Subcutaneous abdominal adipose tissue (tissue), 5 donors: Measurements from ENCODE around the gene CORIN.
"Not testable (repeated sequence)": the region's sequence is repeated elsewhere in the genome, so short reads cannot be mapped to it uniquely, and the experiment has no call there.

Experiments
- H3K27ac ChIP-seq: one replicate; pipeline ENCODE4 v1.7.0; 2013; ENCODE audit warnings: low read depth, mild to moderate bottlenecking, inconsistent platforms, low read length, moderate library complexity
- H3K27me3 ChIP-seq, 5 donors: one replicate each; pipeline ENCODE4 v1.7.0; 2013; ENCODE audit warnings: low read length in 5 of 5, inconsistent platforms in 1 of 5; ENCODE audit not compliant: control insufficient read depth in 5 of 5, insufficient read depth in 4 of 5
- H3K36me3 ChIP-seq, 5 donors: one replicate each; pipeline ENCODE4 v1.7.0; 2013; ENCODE audit warnings: low read length in 5 of 5; ENCODE audit not compliant: control insufficient read depth in 5 of 5, insufficient read depth in 5 of 5
- H3K4me1 ChIP-seq, 5 donors: one replicate each; pipeline ENCODE4 v1.7.0; 2013; ENCODE audit warnings: low read length in 5 of 5, mild to moderate bottlenecking in 3 of 5, moderate library complexity in 1 of 5; ENCODE audit not compliant: control insufficient read depth in 5 of 5, insufficient read depth in 5 of 5
- H3K4me3 ChIP-seq, 5 donors: one replicate each; pipeline ENCODE4 v1.7.0; 2013; ENCODE audit warnings: low read length in 5 of 5, low read depth in 1 of 5
- H3K9ac ChIP-seq, 5 donors: one replicate each; pipeline ENCODE4 v1.7.0; 2013; ENCODE audit warnings: low read length in 5 of 5, mild to moderate bottlenecking in 4 of 5, moderate library complexity in 3 of 5
- H3K9me3 ChIP-seq, 5 donors: one replicate each; pipeline ENCODE4 v1.7.0; 2013; ENCODE audit warnings: low read length in 5 of 5; ENCODE audit not compliant: control insufficient read depth in 5 of 5
- donor health status: healthy.
- donor health status: healthy.
- donor health status: healthy.
- donor health status: healthy.
- donor health status: healthy.

The CORIN gene

DNA sequence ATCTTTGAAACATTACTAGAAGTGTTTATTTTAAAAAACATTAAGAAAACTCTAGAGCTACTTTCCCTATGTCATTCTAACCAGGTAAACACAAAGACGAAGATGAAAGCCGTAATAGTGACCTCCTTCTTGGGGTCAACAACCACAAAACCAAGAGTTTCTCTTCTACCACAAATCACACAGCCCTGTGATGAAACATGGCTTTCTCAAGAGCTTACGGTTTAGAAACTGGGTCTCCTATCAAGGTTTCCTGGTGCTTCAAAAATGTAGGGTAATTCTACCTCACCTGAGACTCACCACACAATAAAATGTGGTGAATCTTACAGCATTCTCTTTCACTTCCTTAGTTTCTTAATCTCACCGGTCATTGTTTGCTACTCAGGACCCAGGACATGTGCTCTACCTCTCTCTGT, 50.9 kb downstream of the CORIN start:
- Histone ChIP-seq H3K27ac (no peak overlapping the region), H3K9me3 (no peaks in the 10 kb centered on the region), H3K4me1 (no peaks in the 10 kb centered on the region), H3K9ac (no peak overlapping the region), H3K36me3 (no peaks in the 10 kb centered on the region), H3K4me3 (no peak overlapping the region), H3K27me3 (no peaks in the 10 kb centered on the region)

DNA sequence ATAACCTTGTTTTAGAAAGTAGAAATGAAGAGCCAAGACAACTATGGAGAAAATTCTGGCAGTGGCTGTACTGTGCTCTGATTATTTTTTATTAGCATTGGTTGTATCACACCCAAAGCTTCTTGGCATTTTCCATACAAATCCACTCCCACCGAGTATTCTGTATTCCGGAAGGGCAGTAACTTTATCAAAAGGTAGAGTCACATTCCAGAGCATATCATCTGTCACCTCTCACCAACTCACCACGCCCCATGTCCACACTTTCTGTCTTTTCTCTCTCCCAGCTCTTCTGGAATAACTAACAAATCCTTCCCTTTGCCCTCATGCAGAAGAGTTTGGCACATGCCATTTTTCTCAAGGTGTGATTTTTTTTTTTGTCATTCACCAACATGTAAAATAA, 52.7 kb downstream of the CORIN start:
- Histone ChIP-seq H3K4me1 (no peaks in the 10 kb centered on the region), H3K9me3 (peaks cover 0 to 2% (median 0%) of the 10 kb centered on the region in 5 donors), H3K36me3 (no peaks in the 10 kb centered on the region), H3K4me3 (no peak overlapping the region), H3K27ac (no peak overlapping the region), H3K27me3 (no peaks in the 10 kb centered on the region), H3K9ac (no peak overlapping the region)

GRCh38 chr4:47784222-47784621, 53.6 kb downstream of the CORIN start:
- Histone ChIP-seq H3K27me3 (no peaks in the 10 kb centered on the region), H3K4me1 (no peaks in the 10 kb centered on the region), H3K4me3 (no peak overlapping the region), H3K36me3 (no peaks in the 10 kb centered on the region), H3K9ac (no peak overlapping the region), H3K9me3 (peaks cover 0 to 2% (median 0%) of the 10 kb centered on the region in 5 donors), H3K27ac (no peak overlapping the region)

DNA sequence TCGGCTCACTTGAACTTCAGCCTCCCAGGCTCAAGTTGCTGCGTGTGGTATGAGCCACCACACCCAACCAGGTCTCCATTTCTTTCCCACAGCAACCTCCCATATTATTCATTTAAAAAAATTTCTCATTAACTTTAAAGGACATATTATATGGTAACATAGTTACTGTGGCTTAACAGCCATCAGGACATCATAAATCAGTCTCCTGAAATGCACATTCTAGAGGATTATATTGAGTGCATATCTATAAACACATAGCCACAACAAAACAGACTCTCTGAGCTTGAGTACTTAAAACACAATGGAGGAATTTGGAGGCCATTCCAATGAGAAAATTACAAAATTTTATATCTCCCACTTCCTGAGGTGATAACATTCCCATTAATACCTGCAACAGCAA, 61.5 kb downstream of the CORIN start:
- Histone ChIP-seq H3K27me3 (no peaks in the 10 kb centered on the region), H3K9me3 (peaks cover 0 to 3% (median 0%) of the 10 kb centered on the region in 5 donors), H3K27ac (no peak overlapping the region), H3K9ac (no peak overlapping the region), H3K4me3 (no peak overlapping the region), H3K4me1 (no peaks in the 10 kb centered on the region), H3K36me3 (no peaks in the 10 kb centered on the region)

- H3K9ac ChIP-seq = no peak overlapping the region
- no peaks in the 10 kb centered on the region for H3K4me1 ChIP-seq
- H3K4me3 ChIP-seq = no peak overlapping the region
- no peak overlapping the region for H3K27ac ChIP-seq
- peaks cover 0 to 3% (median 0%) of the 10 kb centered on the region in 5 donors for H3K9me3 ChIP-seq
- no peaks in the 10 kb centered on the region for H3K27me3 ChIP-seq
- H3K36me3 ChIP-seq = no peaks in the 10 kb centered on the region
Measured at GRCh38 chr4:47774079-47774478, 63.8 kb downstream of the CORIN start.

- H3K27ac ChIP-seq = no peak overlapping the region
- H3K9me3 ChIP-seq = peaks cover 0 to 3% (median 0%) of the 10 kb centered on the region in 5 donors
- no peaks in the 10 kb centered on the region for H3K4me1 ChIP-seq
- no peaks in the 10 kb centered on the region for H3K27me3 ChIP-seq
- H3K36me3 ChIP-seq = no peaks in the 10 kb centered on the region
- no peak overlapping the region for H3K4me3 ChIP-seq
- H3K9ac ChIP-seq = no peak overlapping the region
Measured at GRCh38 chr4:47771020-47771419, 66.8 kb downstream of the CORIN start.

GRCh38 chr4:47767956-47768355, 69.9 kb downstream of the CORIN start:
- H3K4me1 ChIP-seq, H3K9ac ChIP-seq, H3K27me3 ChIP-seq, H3K27ac ChIP-seq, H3K36me3 ChIP-seq, H3K4me3 ChIP-seq, H3K9me3 ChIP-seq: not testable (repeated sequence)

DNA sequence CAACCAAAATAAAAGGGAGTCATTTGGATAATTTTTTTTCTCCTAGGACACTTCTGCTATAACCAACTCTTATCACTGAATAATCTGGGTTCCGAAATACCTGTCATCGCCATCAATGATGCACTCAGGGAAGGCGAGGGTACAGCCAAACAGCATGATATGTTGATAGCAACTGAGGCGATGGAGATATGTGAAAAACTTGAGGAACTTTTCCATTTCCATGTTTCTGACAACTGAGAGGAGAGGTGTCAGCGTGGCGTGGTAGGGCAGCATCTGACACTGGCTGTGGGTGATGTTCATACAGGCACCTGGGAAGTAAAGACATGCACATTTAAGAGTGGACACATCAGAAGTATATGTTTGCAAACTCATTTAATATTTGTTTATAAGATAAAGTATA, 74.6 kb downstream of the CORIN start:
- no peak overlapping the region for H3K4me3 ChIP-seq
- no peaks in the 10 kb centered on the region for H3K27me3 ChIP-seq
- H3K27ac ChIP-seq = no peak overlapping the region
- H3K4me1 ChIP-seq = no peaks in the 10 kb centered on the region
- H3K36me3 ChIP-seq = no peaks in the 10 kb centered on the region
- H3K9ac ChIP-seq = no peak overlapping the region
- no peaks in the 10 kb centered on the region for H3K9me3 ChIP-seq

- Histone ChIP-seq H3K36me3 (no peaks in the 10 kb centered on the region), H3K27me3 (no peaks in the 10 kb centered on the region), H3K4me3 (no peak overlapping the region), H3K4me1 (no peaks in the 10 kb centered on the region), H3K9ac (no peak overlapping the region), H3K9me3 (no peaks in the 10 kb centered on the region), H3K27ac (no peak overlapping the region)
Measured at GRCh38 chr4:47762376-47763266, 75.2 kb downstream of the CORIN start.

DNA sequence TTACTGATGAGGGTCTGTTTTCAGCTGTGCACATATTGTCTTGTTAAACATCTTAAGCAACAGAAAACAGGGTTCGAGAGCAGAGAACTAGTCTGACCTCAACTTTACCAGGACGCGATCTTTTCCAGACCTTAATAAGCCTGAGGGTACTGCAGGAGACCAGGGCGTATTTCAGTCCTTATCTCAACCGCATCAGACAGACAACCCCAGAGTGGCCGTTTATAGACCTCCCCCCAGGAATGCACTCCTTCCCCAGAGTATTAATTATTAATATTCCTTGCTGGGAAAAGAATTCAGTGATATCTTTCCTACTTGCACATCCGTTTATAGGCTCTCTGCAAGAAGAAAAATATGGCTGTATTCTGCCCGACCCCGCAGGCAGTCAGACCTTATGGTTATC, 84.6 kb downstream of the CORIN start:
- not testable (repeated sequence) for H3K9me3 ChIP-seq, H3K36me3 ChIP-seq, H3K4me3 ChIP-seq, H3K27me3 ChIP-seq, H3K4me1 ChIP-seq, H3K27ac ChIP-seq, H3K9ac ChIP-seq
